GM12878 (cell line): ENCODE data around the gene CCDC88C. TPM values are rescaled to one million over a fixed set of nuclear protein-coding genes. Genes with fewer than 3 reads are reported as not detected.

Experiments used
- ATAC-seq: fragments of 200-7000 bp; cut with Tn5 transposase; 3 replicates; pipeline ENCODE4 v1.9.1; 2020; ENCODE audit warnings: mild to moderate bottlenecking, moderate library complexity
- BruUV-seq: library from RNA; stranded (reverse); fragments of 400-500 nt; replicated peaks from 2 replicates; lab custom pipeline; 2021; lab: Mats Ljungman, UMichigan
- CTCF ChIA-PET: fragments of 300-600 bp; sonication (Branson Sonifier 250); formaldehyde crosslinking; extraction: SDS; loops from one replicate; lab custom pipeline; 2021; ENCODE audit warnings: inconsistent platforms; lab: Yijun Ruan, JAX
- POLR2A ChIA-PET: fragments of 350-600 bp; formaldehyde crosslinking; extraction: SDS; loops from one replicate; lab custom pipeline; 2021; ENCODE audit warnings: inconsistent platforms; lab: Charles Lee
- RAD21 ChIA-PET: fragments of 300-600 bp; sonication (Branson Sonifier 250); formaldehyde crosslinking; loops from one replicate; lab custom pipeline; 2023; ENCODE audit warnings: antibody characterized with exemption; ENCODE audit not compliant: unreplicated experiment; lab: Charles Lee
- SMC1A ChIA-PET: fragments of 300-600 bp; sonication (Branson Sonifier 250); formaldehyde crosslinking; loops from one replicate; lab custom pipeline; 2023; ENCODE audit not compliant: unreplicated experiment, uncharacterized antibody; lab: Charles Lee
- DNase-seq: peaks from one replicate; pipeline ENCODE4 v3.0.0-alpha.2; 2011; ENCODE audit warnings: low read depth, low spot score
- FAIRE-seq: peaks from 3 replicates; lab custom pipeline; 2011; peaks lifted over from hg19 to GRCh38; lab: Jason Lieb, UNC
- H2AFZ ChIP-seq: 2 replicates; pipeline ENCODE4 v1.6.0; 2011; ENCODE audit warnings: low read depth, low read length, control low read depth; ENCODE audit not compliant: control insufficient read depth
- H3K27ac ChIP-seq: 2 replicates; pipeline ENCODE4 v1.5.1; 2011; ENCODE audit warnings: control low read depth; ENCODE audit not compliant: control insufficient read depth, insufficient read depth
- H3K27me3 ChIP-seq, 2 experiments: replicated peaks in 1 of 2; 2 replicates each; pipeline versions ENCODE4 v1.6.0 to v1.6.1; 2011; ENCODE audit warnings: low read length in 1 of 2; ENCODE audit not compliant: control insufficient read depth in 2 of 2, insufficient read depth in 2 of 2
- H3K36me3 ChIP-seq, 2 experiments: 2 replicates each; pipeline ENCODE4 v1.5.1; 2011; ENCODE audit warnings: low read length in 1 of 2; ENCODE audit not compliant: control insufficient read depth in 2 of 2, insufficient read depth in 2 of 2
- H3K4me1 ChIP-seq: 2 replicates; pipeline ENCODE4 v1.6.1; 2011; ENCODE audit warnings: mild to moderate bottlenecking, low read length, moderate library complexity, mixed read lengths; ENCODE audit not compliant: control insufficient read depth, insufficient read depth
- H3K4me2 ChIP-seq: 2 replicates; pipeline ENCODE4 v1.6.0; 2011; ENCODE audit warnings: control low read depth; ENCODE audit not compliant: control insufficient read depth, insufficient read depth
- H3K4me3 ChIP-seq: fragments of 200-600 bp; sonication (generic); 2 replicates; pipeline ENCODE4 v1.5.1; 2016
- H3K79me2 ChIP-seq: 2 replicates; pipeline ENCODE4 v1.6.0; 2011; ENCODE audit warnings: low read length; ENCODE audit not compliant: control insufficient read depth, insufficient read depth
- H3K9ac ChIP-seq: 2 replicates; pipeline ENCODE4 v1.8.0; 2011; ENCODE audit warnings: low read length, control low read depth, mixed read lengths; ENCODE audit not compliant: control insufficient read depth, insufficient read depth
- H3K9me3 ChIP-seq: replicated peaks from 3 replicates; pipeline ENCODE4 v1.5.1; 2011; ENCODE audit warnings: mild to moderate bottlenecking, low read length; ENCODE audit not compliant: control insufficient read depth, insufficient read depth
- H4K20me1 ChIP-seq: 2 replicates; pipeline ENCODE4 v1.6.0; 2011; ENCODE audit not compliant: control insufficient read depth, insufficient read depth
- BCL11A ChIP-seq: IDR thresholded peaks from 2 replicates; pipeline ENCODE4 v1.6.1; 2011; ENCODE audit warnings: low read depth, low read length
- CEBPZ ChIP-seq: fragments of 150-350 bp; IDR thresholded peaks from 2 replicates; pipeline ENCODE4 v1.6.1; 2016; ENCODE audit warnings: low read depth, low read length
- CREM ChIP-seq: IDR thresholded peaks from 2 replicates; pipeline ENCODE4 v1.6.1; 2014; ENCODE audit warnings: antibody characterized with exemption, low read depth
- IKZF1 ChIP-seq: fragments of 450-650 bp; conservative IDR thresholded peaks from 2 replicates; pipeline ENCODE4 v1.6.1; 2017; ENCODE audit warnings: antibody characterized with exemption, mild to moderate bottlenecking
- IRF5 ChIP-seq: fragments of 450-650 bp; IDR thresholded peaks from 2 replicates; pipeline ENCODE4 v1.6.1; 2017; ENCODE audit warnings: borderline replicate concordance
- JUND ChIP-seq: IDR thresholded peaks from 2 replicates; pipeline ENCODE4 v1.6.1; 2012; ENCODE audit warnings: low read depth, mild to moderate bottlenecking, low read length, improper control_type of control experiment, moderate library complexity
- NFYB ChIP-seq: IDR thresholded peaks from 2 replicates; pipeline ENCODE4 v1.6.1; 2011; ENCODE audit warnings: low read depth, mild to moderate bottlenecking, low read length, improper control_type of control experiment, moderate library complexity; ENCODE audit not compliant: insufficient read depth
- SIX5 ChIP-seq: IDR thresholded peaks from 2 replicates; pipeline ENCODE4 v1.6.1; 2011; ENCODE audit warnings: mild to moderate bottlenecking, low read depth, low read length, moderate library complexity; ENCODE audit not compliant: severe bottlenecking
- STAT3 ChIP-seq: IDR thresholded peaks from 2 replicates; pipeline ENCODE4 v1.6.1; 2011; ENCODE audit warnings: low read depth, low read length, improper control_type of control experiment
- TBL1XR1 ChIP-seq: IDR thresholded peaks from 2 replicates; pipeline ENCODE4 v1.6.1; 2012; ENCODE audit warnings: low read depth, low read length, improper control_type of control experiment
- ZBED1 ChIP-seq: IDR thresholded peaks from 2 replicates; pipeline ENCODE4 v1.6.1; 2016; ENCODE audit warnings: borderline replicate concordance
- ZNF384 ChIP-seq: IDR thresholded peaks from 2 replicates; pipeline ENCODE4 v1.6.1; 2012; ENCODE audit warnings: low read depth, mild to moderate bottlenecking, low read length, improper control_type of control experiment, borderline replicate concordance
- WGBS: methylation state at CpG from one replicate; pipeline ENCODE4 v1.1.6; 2016; ENCODE audit warnings: low lambda C conversion rate; ENCODE audit not compliant: insufficient replicate concordance, insufficient coverage; ENCODE audit errors: missing lambda C conversion rate; 5-methylcytosine and 5-hydroxymethylcytosine counted together
- in situ Hi-C: fragments of 300-500 bp; cut with MboI; formaldehyde crosslinking; loops from 9 replicates; pipeline ENCODE4 v1.14.3; 2018; ENCODE audit warnings: mixed read lengths
- intact Hi-C: fragments of 100-400 bp; cut with micrococcal nuclease; formaldehyde crosslinking; loops from one replicate; pipeline ENCODE4 v1.14.2; 2022; ENCODE audit not compliant: unreplicated experiment
- polyA plus RNA-seq, 11 experiments: library from polyadenylated mRNA; depleted of rRNA in 4 of 11; unstranded in 6 of 11; stranded (reverse) in 5 of 11; fragments of >200 nt; fragmentation: Nextera tagmentation in 4 of 11; fragmentation: Illumina TruSeq in 1 of 11; extraction: Ambion mirVana in 4 of 11; extraction: Trizol in 1 of 11; gene quantifications; 1 replicate in 1 of 11; 2 replicates in 10 of 11; pipeline versions ENCODE4 v1.2.1 to v1.2.3, GENCODE V29; 2011 to 2016; ENCODE audit warnings: inconsistent platforms in 2 of 11, missing spikeins in 2 of 11, low read depth in 1 of 11
- total RNA-seq, 4 experiments: library from RNA; depleted of rRNA in 3 of 4; stranded (reverse); fragments of >200 nt in 3 of 4; fragmentation: Illumina TruSeq in 1 of 4; extraction: Trizol in 1 of 4; gene quantifications; 2 replicates each; pipeline versions ENCODE4 v1.2.1 to v1.2.3, GENCODE V29; 2013 to 2021

The CCDC88C gene
- total and polyA plus RNA-seq, 10 of the 15 experiments (the other 5 are each of a cell fraction or from before 2014, with no cell fraction given), result 4.0 to 79.6 (median 36.6) TPM

DNA sequence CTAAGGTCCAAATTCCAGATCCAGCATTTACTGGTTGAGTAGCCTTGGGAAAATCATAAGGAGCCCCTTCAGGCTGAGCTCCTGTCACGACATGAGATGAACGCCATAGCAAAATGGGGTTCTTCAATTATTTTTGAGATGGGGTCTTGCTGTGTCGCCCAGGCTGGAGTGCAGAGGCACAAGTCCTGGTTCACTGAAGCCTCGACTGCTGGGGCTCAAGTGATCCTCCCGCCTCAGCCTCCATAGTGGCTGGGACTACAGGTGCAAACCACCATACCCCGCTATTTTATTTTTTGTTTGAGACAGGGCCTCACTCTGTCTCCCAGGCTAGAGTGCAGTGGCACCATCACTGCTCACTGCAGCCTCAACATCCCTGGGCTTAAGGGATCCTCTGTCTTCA, 147.4 kb downstream of the CCDC88C start:
- no peak overlapping the region for H3K4me2 ChIP-seq
- in situ Hi-C loops (no loop called here), intact Hi-C loops (no loop called here)
- 97% methylated on average over 6 of the region's 6 CpGs for WGBS
- ChIA-PET POLR2A (no interaction called here), SMC1A (interaction anchor here (1.0 to 2.0 kb wide), 4 partner anchors 18 to 93 kb away, joined by 3 to 4 read pairs (median 4); partner anchors contain the start of gene GPR68), RAD21 (no interaction called here), CTCF (interaction anchor here (1.2 kb wide), 1 partner anchor 93 kb away, joined by 4 read pairs; no protein-coding TSS in a partner anchor)
- peaks cover 11 to 25% of the 10 kb centered on the region in 2 experiments; a peak in 3 of 4 replicates for H3K36me3 ChIP-seq
- H3K9ac ChIP-seq, result no peak overlapping the region
- no TSS peak for BruUV-seq
- H2AFZ ChIP-seq, result no peak overlapping the region
- no peaks in the 10 kb centered on the region for H3K4me1 ChIP-seq
- no peak overlapping the region for H3K4me3 ChIP-seq
- ATAC-seq (no peak), DNase-seq (no peak), FAIRE-seq (no peak)
- TF ChIP-seq JUND (no peak), STAT3 (no peak), IRF5 (no peak), CREM (no peak), ZBED1 (no peak), TBL1XR1 (no peak), CEBPZ (no peak), NFYB (no peak), SIX5 (no peak), IKZF1 (no peak), BCL11A (no peak), ZNF384 (no peak)
- no peak overlapping the region for H3K27ac ChIP-seq
- H4K20me1 ChIP-seq, result no peaks in the 10 kb centered on the region
- H3K79me2 ChIP-seq, result no peaks in the 10 kb centered on the region
- no peaks in the 10 kb centered on the region for H3K9me3 ChIP-seq
- H3K27me3 ChIP-seq, result no peaks in the 10 kb centered on the region
